IPS DF 6.9 (cell line): ENCODE measurements around the gene IGSF23.
"Not testable (repeated sequence)": the region's sequence is repeated elsewhere in the genome, so short reads cannot be mapped to it uniquely, and the experiment has no call there.

Experiments
- DNase-seq: peaks from one replicate; pipeline ENCODE4 v3.0.0-alpha.2; 2013; ENCODE audit warnings: low read depth, low spot score
- H3K27ac ChIP-seq: one replicate; pipeline ENCODE4 v1.5.1; 2013; ENCODE audit warnings: low read length, control low read depth
- H3K27me3 ChIP-seq: 2 replicates; pipeline ENCODE4 v1.6.1; 2013; ENCODE audit warnings: mild to moderate bottlenecking, low read length; ENCODE audit not compliant: control insufficient read depth, insufficient read depth
- H3K36me3 ChIP-seq: 2 replicates; pipeline ENCODE4 v1.6.1; 2013; ENCODE audit warnings: low read length; ENCODE audit not compliant: control insufficient read depth, insufficient read depth
- H3K4me1 ChIP-seq: 2 replicates; pipeline ENCODE4 v1.6.1; 2013; ENCODE audit warnings: low read length; ENCODE audit not compliant: control insufficient read depth, insufficient read depth
- H3K4me3 ChIP-seq: 2 replicates; pipeline ENCODE4 v1.5.1; 2013; ENCODE audit warnings: mild to moderate bottlenecking, low read length
- H3K9me3 ChIP-seq: 2 replicates; pipeline ENCODE4 v1.6.1; 2013; ENCODE audit warnings: low read length, inconsistent platforms; ENCODE audit not compliant: control insufficient read depth, insufficient read depth
- WGBS: extraction: QIAGEN DNeasy Blood & Tissue Kit; methylation state at CpG from one replicate; pipeline ENCODE4 v1.1.7; 2013; ENCODE audit warnings: mixed read lengths, missing lambda C conversion rate; ENCODE audit not compliant: insufficient read length, insufficient coverage; 5-methylcytosine and 5-hydroxymethylcytosine counted together

Gene IGSF23

GRCh38 chr19:44614313-44614712 is 950 bp downstream of the IGSF23 start:
- H3K27me3 ChIP-seq = no peaks in the 10 kb centered on the region
- no peak overlapping the region for H3K4me3 ChIP-seq
- no CpG with 5 or more reads among the region's 10 CpGs for WGBS
- no peaks in the 10 kb centered on the region for H3K9me3 ChIP-seq
- DNase-seq = no peak
- H3K36me3 ChIP-seq = no peaks in the 10 kb centered on the region
- no peaks in the 10 kb centered on the region for H3K4me1 ChIP-seq
- H3K27ac ChIP-seq = no peak overlapping the region

- Histone ChIP-seq H3K4me3 (no peak overlapping the region), H3K27me3 (no peaks in the 10 kb centered on the region), H3K9me3 (no peaks in the 10 kb centered on the region), H3K27ac (no peak overlapping the region), H3K36me3 (no peaks in the 10 kb centered on the region), H3K4me1 (no peaks in the 10 kb centered on the region)
- DNase-seq = no peak
- no CpG with 5 or more reads among the region's 5 CpGs for WGBS
Measured at GRCh38 chr19:44615863-44616247, 2.5 kb downstream of the IGSF23 start.

- Histone ChIP-seq H3K27me3 (no peaks in the 10 kb centered on the region), H3K4me1 (no peaks in the 10 kb centered on the region), H3K4me3 (no peak overlapping the region), H3K27ac (no peak overlapping the region), H3K36me3 (no peaks in the 10 kb centered on the region), H3K9me3 (no peaks in the 10 kb centered on the region)
- no peak for DNase-seq
- no CpG with 5 or more reads among the region's 8 CpGs for WGBS
Measured at GRCh38 chr19:44617110-44617880, 3.9 kb downstream of the IGSF23 start.

GRCh38 chr19:44618640-44619357 is 5.4 kb downstream of the IGSF23 start:
- Histone ChIP-seq H3K36me3 (no peaks in the 10 kb centered on the region), H3K4me1 (no peaks in the 10 kb centered on the region), H3K27me3 (no peaks in the 10 kb centered on the region), H3K27ac (no peak overlapping the region), H3K4me3 (no peak overlapping the region), H3K9me3 (no peaks in the 10 kb centered on the region)
- WGBS = no CpG with 5 or more reads among the region's 7 CpGs
- no peak for DNase-seq

GRCh38 chr19:44620667-44621066 is 7.3 kb downstream of the IGSF23 start:
- Histone ChIP-seq H3K27ac (no peak overlapping the region), H3K27me3 (no peaks in the 10 kb centered on the region), H3K36me3 (no peaks in the 10 kb centered on the region), H3K4me1 (no peaks in the 10 kb centered on the region), H3K4me3 (no peak overlapping the region), H3K9me3 (no peaks in the 10 kb centered on the region)
- WGBS = no CpG with 5 or more reads among the region's 5 CpGs
- no peak for DNase-seq

GRCh38 chr19:44621367-44621766 is 8.0 kb downstream of the IGSF23 start:
- Histone ChIP-seq H3K36me3 (no peaks in the 10 kb centered on the region), H3K9me3 (no peaks in the 10 kb centered on the region), H3K27me3 (no peaks in the 10 kb centered on the region), H3K27ac (no peak overlapping the region), H3K4me3 (no peak overlapping the region), H3K4me1 (no peaks in the 10 kb centered on the region)
- no peak for DNase-seq
- no CpG with 5 or more reads among the region's 6 CpGs for WGBS

GRCh38 chr19:44623080-44623479 is 9.7 kb downstream of the IGSF23 start:
- Histone ChIP-seq H3K4me3 (no peak overlapping the region), H3K27me3 (no peaks in the 10 kb centered on the region), H3K4me1 (no peaks in the 10 kb centered on the region), H3K36me3 (no peaks in the 10 kb centered on the region), H3K27ac (no peak overlapping the region), H3K9me3 (no peaks in the 10 kb centered on the region)
- DNase-seq = no peak
- WGBS = no CpG with 5 or more reads among the region's 5 CpGs

GRCh38 chr19:44623626-44624025 is 10.3 kb downstream of the IGSF23 start:
- H3K4me1 ChIP-seq = no peaks in the 10 kb centered on the region
- no peak for DNase-seq
- H3K27me3 ChIP-seq = no peaks in the 10 kb centered on the region
- H3K4me3 ChIP-seq = no peak overlapping the region
- H3K27ac ChIP-seq = no peak overlapping the region
- WGBS = no CpG with 5 or more reads among the region's 4 CpGs
- no peaks in the 10 kb centered on the region for H3K9me3 ChIP-seq
- no peaks in the 10 kb centered on the region for H3K36me3 ChIP-seq

- Histone ChIP-seq H3K4me3 (no peak overlapping the region), H3K4me1 (no peaks in the 10 kb centered on the region), H3K27ac (no peak overlapping the region), H3K9me3 (no peaks in the 10 kb centered on the region), H3K27me3 (no peaks in the 10 kb centered on the region), H3K36me3 (no peaks in the 10 kb centered on the region)
- no CpG with 5 or more reads among the region's 4 CpGs for WGBS
- DNase-seq = no peak
Measured at GRCh38 chr19:44624840-44625354, 11.5 kb downstream of the IGSF23 start.

- not testable (repeated sequence) for H3K4me1 ChIP-seq, H3K27ac ChIP-seq, DNase-seq, H3K36me3 ChIP-seq, H3K9me3 ChIP-seq, H3K27me3 ChIP-seq, H3K4me3 ChIP-seq
- WGBS = no CpG with 5 or more reads among the region's 4 CpGs
Measured at GRCh38 chr19:44625637-44626036, 12.3 kb downstream of the IGSF23 start.
